WERI-Rb-1 (cell line): ENCODE results near the gene PDLIM5.
"Not testable (repeated sequence)": the region's sequence is repeated elsewhere in the genome, so short reads cannot be mapped to it uniquely, and the experiment has no call there.

Source experiments
- DNase-seq: peaks from one replicate; pipeline ENCODE4 v3.0.0-alpha.2; 2020
- H3K27ac ChIP-seq: fragments of 250-450 bp; sonication (Bioruptor Pico); 2 replicates; pipeline ENCODE4 v1.5.1; 2020; ENCODE audit warnings: mild to moderate bottlenecking, moderate library complexity
- H3K27me3 ChIP-seq: fragments of 250-450 bp; sonication (Bioruptor Pico); 2 replicates; pipeline ENCODE4 v1.5.1; 2021; ENCODE audit warnings: mild to moderate bottlenecking, low read depth, moderate library complexity; ENCODE audit not compliant: insufficient read depth, severe bottlenecking
- H3K36me3 ChIP-seq: fragments of 250-450 bp; sonication (Bioruptor Pico); 2 replicates; pipeline ENCODE4 v1.5.1; 2020; ENCODE audit warnings: mild to moderate bottlenecking, moderate library complexity
- H3K4me3 ChIP-seq: 2 replicates; pipeline ENCODE4 v1.5.1; 2011; ENCODE audit warnings: low read depth, mild to moderate bottlenecking, control low read depth, low read length
- H3K9me3 ChIP-seq: fragments of 250-450 bp; sonication (Bioruptor Pico); 2 replicates; pipeline ENCODE4 v1.5.1; 2021; ENCODE audit warnings: mild to moderate bottlenecking, moderate library complexity; ENCODE audit not compliant: severe bottlenecking
- TF ChIP-seq, protein P1 (sequence below): IDR thresholded peaks from 2 replicates; pipeline ENCODE4 v1.5.1; 2011; ENCODE audit warnings: low read depth, mild to moderate bottlenecking, control low read depth, inconsistent platforms, low read length

Gene PDLIM5

DNA sequence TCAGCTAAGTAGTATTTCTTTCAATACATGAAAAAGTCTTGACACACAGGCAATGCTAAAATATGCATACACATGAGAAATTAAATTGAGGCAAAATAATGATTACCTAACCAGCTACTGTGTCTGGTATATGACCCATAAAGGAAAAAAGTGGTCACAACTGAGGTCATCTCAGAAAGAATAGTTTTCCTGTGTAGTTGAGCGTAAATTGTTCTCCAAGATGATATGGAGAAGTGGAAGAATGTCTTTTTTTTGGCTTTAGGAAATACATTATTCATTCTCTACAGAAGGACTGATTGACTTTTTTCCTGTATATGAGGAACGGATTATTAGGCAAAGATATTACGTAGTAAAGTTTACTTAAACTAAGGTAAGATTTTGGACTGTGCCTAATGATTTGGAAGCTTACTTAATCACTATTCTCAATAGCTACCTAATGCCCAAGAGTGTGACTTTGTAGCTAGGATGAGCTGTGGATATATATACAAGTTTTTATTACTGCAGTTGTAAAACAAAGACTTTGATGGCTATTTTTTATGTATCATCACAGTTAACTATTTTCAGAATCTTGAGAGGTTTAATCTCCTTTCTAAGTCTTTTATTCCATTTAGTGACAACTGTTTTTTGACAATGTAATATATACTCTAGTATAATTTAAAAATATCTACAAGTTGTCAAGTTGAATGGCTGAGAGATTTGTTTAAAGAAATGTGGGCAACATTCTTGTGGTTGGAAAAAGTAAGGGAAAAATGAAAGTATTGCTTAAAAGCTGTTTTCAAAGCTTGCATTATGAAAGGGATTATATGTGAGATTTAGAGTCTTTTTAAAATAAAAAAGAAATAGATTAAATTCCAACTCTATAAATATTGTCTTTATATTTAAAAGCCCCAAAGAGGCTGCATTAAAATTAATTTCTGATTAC lies 100.2 kb downstream of the PDLIM5 start:
- TF ChIP-seq, protein P1, sequence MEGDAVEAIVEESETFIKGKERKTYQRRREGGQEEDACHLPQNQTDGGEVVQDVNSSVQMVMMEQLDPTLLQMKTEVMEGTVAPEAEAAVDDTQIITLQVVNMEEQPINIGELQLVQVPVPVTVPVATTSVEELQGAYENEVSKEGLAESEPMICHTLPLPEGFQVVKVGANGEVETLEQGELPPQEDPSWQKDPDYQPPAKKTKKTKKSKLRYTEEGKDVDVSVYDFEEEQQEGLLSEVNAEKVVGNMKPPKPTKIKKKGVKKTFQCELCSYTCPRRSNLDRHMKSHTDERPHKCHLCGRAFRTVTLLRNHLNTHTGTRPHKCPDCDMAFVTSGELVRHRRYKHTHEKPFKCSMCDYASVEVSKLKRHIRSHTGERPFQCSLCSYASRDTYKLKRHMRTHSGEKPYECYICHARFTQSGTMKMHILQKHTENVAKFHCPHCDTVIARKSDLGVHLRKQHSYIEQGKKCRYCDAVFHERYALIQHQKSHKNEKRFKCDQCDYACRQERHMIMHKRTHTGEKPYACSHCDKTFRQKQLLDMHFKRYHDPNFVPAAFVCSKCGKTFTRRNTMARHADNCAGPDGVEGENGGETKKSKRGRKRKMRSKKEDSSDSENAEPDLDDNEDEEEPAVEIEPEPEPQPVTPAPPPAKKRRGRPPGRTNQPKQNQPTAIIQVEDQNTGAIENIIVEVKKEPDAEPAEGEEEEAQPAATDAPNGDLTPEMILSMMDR = no peak
- no peak for DNase-seq
- H3K27me3 ChIP-seq = no peaks in the 10 kb centered on the region

DNA sequence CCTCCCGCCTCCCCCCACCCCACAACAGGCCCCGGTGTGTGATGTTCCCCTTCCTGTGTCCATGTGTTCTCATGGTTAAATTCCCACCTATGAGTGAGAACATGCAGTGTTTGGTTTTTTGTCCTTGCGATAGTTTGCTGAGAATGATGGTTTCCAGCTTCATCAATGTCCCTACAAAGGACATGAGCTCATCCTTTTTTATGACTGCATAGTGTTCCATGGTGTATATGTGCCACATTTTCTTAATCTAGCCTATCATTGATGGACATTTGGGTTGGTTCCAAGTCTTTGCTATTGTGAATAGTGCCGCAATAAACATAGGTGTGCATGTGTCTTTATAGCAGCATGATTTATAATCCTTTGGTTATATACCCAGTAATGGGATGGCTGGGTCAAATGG lies 104.3 kb downstream of the PDLIM5 start:
- H3K9me3 ChIP-seq, H3K27ac ChIP-seq, DNase-seq, H3K4me3 ChIP-seq, H3K36me3 ChIP-seq, H3K27me3 ChIP-seq: not testable (repeated sequence)

More for the DNA sequence above, 100.2 kb downstream of the PDLIM5 start:
- no peak overlapping the region for H3K4me3 ChIP-seq
- no peaks in the 10 kb centered on the region for H3K36me3 ChIP-seq
- no peak overlapping the region for H3K27ac ChIP-seq
- H3K9me3 ChIP-seq = no peaks in the 10 kb centered on the region

DNA sequence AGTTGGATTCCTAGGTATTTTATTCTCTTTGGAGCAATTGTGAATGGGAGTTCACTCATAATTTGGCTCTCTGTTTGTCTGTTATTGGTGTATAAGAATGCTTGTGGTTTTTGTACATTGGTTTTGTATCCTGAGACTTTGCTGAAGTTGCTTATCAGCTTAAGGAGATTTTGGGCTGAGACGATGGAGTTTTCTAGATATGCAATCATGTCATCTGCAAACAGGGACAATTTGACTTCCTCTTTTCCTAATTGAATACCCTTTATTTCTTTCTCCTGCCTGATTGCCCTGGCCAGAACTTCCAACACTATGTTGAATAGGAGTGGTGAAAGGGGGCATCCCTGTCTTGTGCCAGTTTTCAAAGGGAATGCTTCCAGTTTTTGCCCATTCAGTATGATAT lies 105.9 kb downstream of the PDLIM5 start:
- H3K9me3 ChIP-seq, DNase-seq, H3K27me3 ChIP-seq, H3K4me3 ChIP-seq, H3K27ac ChIP-seq, H3K36me3 ChIP-seq: not testable (repeated sequence)

- Histone ChIP-seq H3K27ac (no peak overlapping the region), H3K27me3 (no peaks in the 10 kb centered on the region), H3K9me3 (no peaks in the 10 kb centered on the region), H3K36me3 (no peaks in the 10 kb centered on the region), H3K4me3 (no peak overlapping the region)
- no peak for DNase-seq
- TF ChIP-seq, protein P1 = no peak
Observed at GRCh38 chr4:94558392-94558904, 106.7 kb downstream of the PDLIM5 start.

- no peak for DNase-seq
- Histone ChIP-seq H3K36me3 (no peaks in the 10 kb centered on the region), H3K4me3 (no peak overlapping the region), H3K9me3 (no peaks in the 10 kb centered on the region), H3K27me3 (no peaks in the 10 kb centered on the region), H3K27ac (no peak overlapping the region)
- TF ChIP-seq, protein P1 = no peak
Observed at GRCh38 chr4:94559351-94559806, 107.6 kb downstream of the PDLIM5 start.

GRCh38 chr4:94561249-94562024 lies 109.7 kb downstream of the PDLIM5 start:
- no peak for DNase-seq
- H3K27ac ChIP-seq = no peak overlapping the region
- no peaks in the 10 kb centered on the region for H3K36me3 ChIP-seq
- no peak overlapping the region for H3K4me3 ChIP-seq
- TF ChIP-seq, protein P1 = no peak
- H3K9me3 ChIP-seq = no peaks in the 10 kb centered on the region
- no peaks in the 10 kb centered on the region for H3K27me3 ChIP-seq
